Uterus (tissue), 2 donors: ENCODE results near the gene RRH.

Experiments
- CTCF ChIP-seq, 4 experiments: fragments of 200-600 bp in 2 of 4; fragments of 450-650 bp in 2 of 4; sonication (generic) in 2 of 4; IDR thresholded peaks; one replicate each; pipeline ENCODE4 v1.5.1; 2016 to 2019; ENCODE audit warnings: antibody characterized with exemption in 4 of 4, mild to moderate bottlenecking in 2 of 4, moderate library complexity in 1 of 4
- POLR2A ChIP-seq, 2 donors: fragments of 450-650 bp; IDR thresholded peaks; one replicate each; pipeline ENCODE4 v1.6.1; 2016; ENCODE audit warnings: antibody characterized with exemption in 2 of 2, mild to moderate bottlenecking in 1 of 2, moderate library complexity in 1 of 2

- no peak for TF ChIP-seq POLR2A (IDR thresholded peaks at IDR 0.05)
- TF ChIP-seq CTCF (IDR thresholded peaks at IDR 0.05), result no peak
Measured at GRCh38 chr4:109890076-109890475, 62.3 kb downstream of the RRH start.
